ENCODE data around the gene PDE4D. TPM values are rescaled to one million over a fixed set of nuclear protein-coding genes. Genes with fewer than 3 reads are reported as not detected.

The PDE4D gene
- total and polyA plus RNA-seq, 2 donors (not counting 1 experiment from before 2014, with no cell fraction given): 14.9 to 171 TPM

- POLR2A ChIA-PET: interaction anchor here (1.5 kb wide), 1 partner anchor 89 kb away, joined by 9 read pairs; no protein-coding TSS in a partner anchor
- peaks cover 20% of the 10 kb centered on the region in 2 donors for H3K4me1 ChIP-seq (ENCODE audit: control insufficient read depth in 2 of 2, insufficient read depth in 2 of 2, low read length in 2 of 2)
- H3K4me2 ChIP-seq (replicated peaks; ENCODE audit: low read depth, low read length, poor library complexity, severe bottlenecking): peak overlapping the region; percentile 90
- H3K27me3 ChIP-seq (replicated peaks in 1 of 4; ENCODE audit: control extremely low read depth in 1 of 4, control insufficient read depth in 3 of 4, insufficient read depth in 4 of 4, low read length in 3 of 4): peaks cover 0 to 27% (median 13%) of the 10 kb centered on the region in 4 experiments
- Mint-ChIP-seq H3K4me1 (peaks cover 30% of the 10 kb centered on the region), H3K4me3 (peak overlapping the region; percentile 96), H3K9me3 (ENCODE audit: insufficient read depth) (no peaks in the 10 kb centered on the region), H3K27me3 (peaks cover 28% of the 10 kb centered on the region), H3K27ac (peak overlapping the region; percentile 16)
- H3K79me2 ChIP-seq (ENCODE audit: control insufficient read depth, insufficient read depth, low read length): no peaks in the 10 kb centered on the region
- peak overlapping the region; percentile 67 for H3K9ac ChIP-seq (ENCODE audit: low read length)
- intact Hi-C loops (cut with micrococcal nuclease): loop anchor here (1.0 to 10.0 kb wide), 5 partner anchors 88 to 756 kb away; no protein-coding TSS in a partner anchor
- H3K4me3 ChIP-seq (ENCODE audit: control extremely low read depth in 1 of 5, extremely low read depth in 1 of 5, insufficient read depth in 1 of 5, low read depth in 2 of 5, low read length in 4 of 5): peak overlapping the region; percentile 50 to 67 (median 58)
- H2AFZ ChIP-seq (ENCODE audit: insufficient read depth, low read depth, low read length, poor library complexity, severe bottlenecking): peak overlapping the region; percentile 69
- H3K36me3 ChIP-seq (replicated peaks in 1 of 2; ENCODE audit: control extremely low read depth in 1 of 2, control insufficient read depth in 1 of 2, extremely low read depth in 1 of 2, insufficient read depth in 2 of 2, low read length in 1 of 2): no peaks in the 10 kb centered on the region
- H4K20me1 ChIP-seq (ENCODE audit: control insufficient read depth, insufficient read depth, low read length, poor library complexity, severe bottlenecking): no peaks in the 10 kb centered on the region
- CTCF ChIA-PET: interaction anchor here (0.8 to 1.4 kb wide), 3 partner anchors 86 to 135 kb away, joined by 3 to 9 read pairs (median 3); no protein-coding TSS in a partner anchor
- no peak overlapping the region for H3K27ac ChIP-seq (ENCODE audit: low read length in 2 of 2)
- H3K9me3 ChIP-seq (ENCODE audit: control extremely low read depth in 1 of 3, control insufficient read depth in 2 of 3, insufficient read depth in 1 of 3, low read length in 2 of 3): no peaks in the 10 kb centered on the region
- TF ChIP-seq CTCF (IDR thresholded peaks at IDR 0.05): no peak
- no peak for TF ChIP-seq EZH2 (IDR thresholded peaks at IDR 0.05; ENCODE audit: borderline replicate concordance, insufficient read depth, low read depth, low read length, poor library complexity, severe bottlenecking)
- DNase-seq: no peak
- no peak for ATAC-seq (ENCODE audit: low read depth)
- under 1% methylated on average over 35 of the region's 35 CpGs for WGBS (ENCODE audit: insufficient coverage)
These were observed 854.7 kb downstream of the PDE4D start for GRCh38 chr5:59038798-59039295.
